Natural killer cell treated with Interleukin-12 subunit alpha and Interleukin-12 subunit beta and Interleukin-15 and Interleukin-18, amount 100 ng/mL, for 72 hours (primary cell): ENCODE data around the gene TMEM204. TPM values are rescaled to one million over a fixed set of nuclear protein-coding genes. Genes with fewer than 3 reads are reported as not detected.

ENCODE experiments used
- ATAC-seq, 2 donors: fragments of 150-1000 bp; cut with Tn5 transposase in 1 of 2; sonication (Bioruptor Pico), chemical (Tn5 transposase) in 1 of 2; 2 replicates each; pipeline ENCODE4 v1.10.0; 2021
- DNase-seq: peaks from one replicate; pipeline ENCODE4 v3.0.0; 2022; ENCODE audit warnings: low spot score
- H3K27ac Mint-ChIP-seq, 2 donors: 1 replicate in 1 of 2; 2 replicates in 1 of 2; pipeline ENCODE4 v1.8.0; 2022; ENCODE audit warnings: mixed read lengths in 2 of 2, mild to moderate bottlenecking in 1 of 2, moderate library complexity in 1 of 2
- H3K27me3 Mint-ChIP-seq, 2 donors: 1 replicate in 1 of 2; 2 replicates in 1 of 2; pipeline ENCODE4 v1.8.0; 2022; ENCODE audit warnings: mixed read lengths in 2 of 2
- H3K36me3 Mint-ChIP-seq: one replicate; pipeline ENCODE4 v1.8.0; 2022; ENCODE audit warnings: mixed read lengths
- H3K4me1 Mint-ChIP-seq, 2 donors: 1 replicate in 1 of 2; 2 replicates in 1 of 2; pipeline ENCODE4 v1.8.0; 2022; ENCODE audit warnings: low read depth in 2 of 2, mixed read lengths in 2 of 2, mild to moderate bottlenecking in 1 of 2
- H3K4me3 Mint-ChIP-seq: one replicate; pipeline ENCODE4 v1.8.0; 2022; ENCODE audit warnings: mixed read lengths
- H3K9me3 Mint-ChIP-seq: 2 replicates; pipeline ENCODE4 v1.8.0; 2022; ENCODE audit warnings: mixed read lengths
- total RNA-seq, 2 donors: library from RNA; stranded (reverse); gene quantifications; one replicate each; pipeline ENCODE4 v1.2.3, GENCODE V29; 2022

TMEM204 gene
- total RNA-seq, 2 donors from 2014 or later = 2.8 to 10.7 TPM

DNA sequence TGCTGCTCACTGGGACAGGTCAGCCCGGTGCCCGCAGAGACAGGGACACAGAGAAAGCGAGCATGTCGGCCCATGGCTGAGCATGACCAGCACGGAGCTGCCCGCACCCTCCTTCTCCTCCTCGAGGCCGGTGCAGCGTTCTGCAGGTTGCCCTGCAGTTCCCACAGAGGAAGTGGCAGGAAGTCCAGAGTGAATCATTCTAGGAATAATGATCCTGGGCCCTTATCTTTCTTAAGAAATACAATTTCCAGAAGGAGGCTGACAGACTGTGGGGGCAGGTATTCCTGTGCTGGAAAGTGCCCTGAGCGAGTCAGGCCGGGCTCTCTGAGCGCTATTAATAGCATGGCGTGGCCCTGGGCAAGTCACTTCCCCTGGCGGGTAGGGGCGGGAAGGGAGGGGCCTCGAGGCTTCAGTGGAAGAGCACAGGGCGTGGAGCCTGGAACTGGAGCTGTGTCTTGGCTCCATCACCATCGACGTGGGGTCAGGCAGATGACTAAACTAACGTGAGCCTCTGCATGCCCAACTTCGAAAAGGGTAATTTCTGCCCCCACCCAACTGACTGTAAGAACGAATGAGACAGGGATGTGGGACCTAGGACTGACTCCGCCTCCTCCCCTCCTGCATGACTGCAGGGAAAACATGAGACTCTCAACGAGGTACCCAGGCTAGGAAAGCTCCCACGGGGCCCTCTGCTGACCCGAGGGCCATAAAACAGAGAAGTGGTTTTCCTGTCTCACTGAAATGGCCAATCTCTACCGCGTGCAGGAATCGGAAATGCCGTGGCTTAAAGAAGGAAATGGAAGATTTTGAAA, 9.8 kb downstream of the TMEM204 start:
- ATAC-seq = peak; percentile 70
- peak overlapping the region; percentile 85 for H3K4me3 Mint-ChIP-seq
- peaks cover 9 to 13% of the 10 kb centered on the region in 2 donors for H3K4me1 Mint-ChIP-seq
- no peaks in the 10 kb centered on the region for H3K9me3 Mint-ChIP-seq
- no peaks in the 10 kb centered on the region for H3K27me3 Mint-ChIP-seq
- DNase-seq = no peak
- H3K27ac Mint-ChIP-seq = peak overlapping the region; percentile 85 to 95
- no peaks in the 10 kb centered on the region for H3K36me3 Mint-ChIP-seq

DNA sequence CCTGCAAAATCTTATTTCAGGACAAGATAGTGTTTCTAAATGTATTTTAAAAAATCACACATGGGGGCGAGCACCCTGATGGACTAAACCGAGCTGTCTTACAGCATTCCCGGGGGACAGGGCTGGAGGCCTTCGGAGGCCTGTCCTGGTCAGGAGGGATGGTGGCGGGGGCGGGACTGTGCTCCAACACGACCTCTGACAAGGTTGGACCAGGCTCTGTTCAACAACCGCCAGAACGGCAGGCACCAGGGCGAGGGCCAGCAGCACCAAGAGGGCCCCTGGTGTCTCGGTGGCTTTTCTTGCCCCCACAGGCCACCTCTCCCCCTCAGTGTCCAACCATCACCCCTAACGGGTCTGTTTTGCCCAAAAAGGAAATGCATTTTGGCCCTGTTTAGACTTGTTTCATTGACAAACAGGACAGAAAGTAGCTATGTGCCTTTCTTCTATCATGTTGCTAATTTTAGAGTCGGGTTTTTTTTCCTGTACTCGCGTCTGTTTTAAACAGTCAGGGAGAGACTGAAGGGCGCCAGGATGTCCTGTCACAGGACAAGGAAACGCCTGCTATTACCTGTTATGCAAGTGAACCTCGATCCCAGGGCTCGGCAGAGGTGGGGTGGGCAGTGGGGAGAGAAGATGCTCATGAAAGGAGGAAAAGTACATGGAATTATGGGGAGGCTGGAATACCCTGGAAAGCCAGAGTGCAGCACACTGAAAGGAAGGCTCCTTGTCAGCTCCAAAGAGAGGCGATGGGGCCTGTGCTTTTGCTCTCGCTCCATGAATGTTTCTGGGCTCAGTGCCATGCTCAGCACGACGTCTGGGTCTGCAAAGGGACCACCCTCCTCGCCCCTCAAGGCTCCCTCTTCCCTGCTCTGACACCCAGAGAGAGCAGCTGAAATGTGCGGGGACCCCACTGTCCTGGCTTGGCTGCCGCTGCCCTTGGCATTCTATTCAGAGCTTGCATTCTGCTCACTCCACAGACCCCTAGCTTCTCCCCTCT, 11.9 kb downstream of the TMEM204 start:
- DNase-seq (no peak), ATAC-seq (no peak)
- peak overlapping the region; percentile 31 to 45 for H3K27ac Mint-ChIP-seq
- peaks cover 6 to 18% of the 10 kb centered on the region in 2 donors for H3K4me1 Mint-ChIP-seq
- no peaks in the 10 kb centered on the region for H3K27me3 Mint-ChIP-seq
- H3K4me3 Mint-ChIP-seq = no peak overlapping the region
- H3K36me3 Mint-ChIP-seq = no peaks in the 10 kb centered on the region
- no peaks in the 10 kb centered on the region for H3K9me3 Mint-ChIP-seq

DNA sequence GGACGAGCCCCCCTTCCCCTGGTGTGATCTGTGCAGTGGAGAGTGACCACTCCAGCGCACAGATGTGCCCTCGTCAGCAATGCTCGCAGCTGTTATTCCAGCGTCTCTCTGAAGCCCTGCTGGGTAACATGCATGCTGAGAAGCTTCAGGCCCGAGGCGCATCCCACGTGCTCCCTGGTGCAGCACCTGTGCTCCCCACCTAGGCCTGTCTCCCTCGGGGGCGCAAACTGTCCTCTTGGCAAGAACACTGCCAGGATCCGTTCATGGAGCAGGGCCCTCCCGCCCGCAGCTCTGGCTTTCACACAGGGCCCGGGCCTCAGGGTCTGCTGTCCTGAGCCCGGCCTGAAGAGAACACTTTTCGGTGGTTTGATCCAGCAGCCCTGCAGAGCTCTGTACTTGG, 13.0 kb downstream of the TMEM204 start:
- no peak for ATAC-seq
- no peaks in the 10 kb centered on the region for H3K27me3 Mint-ChIP-seq
- H3K4me3 Mint-ChIP-seq = no peak overlapping the region
- H3K27ac Mint-ChIP-seq = no peak overlapping the region
- DNase-seq = no peak
- H3K4me1 Mint-ChIP-seq = peaks cover 6 to 18% of the 10 kb centered on the region in 2 donors
- no peaks in the 10 kb centered on the region for H3K36me3 Mint-ChIP-seq
- H3K9me3 Mint-ChIP-seq = no peaks in the 10 kb centered on the region

- DNase-seq = no peak
- Mint-ChIP-seq H3K36me3 (no peaks in the 10 kb centered on the region), H3K4me3 (no peak overlapping the region), H3K27ac (no peak overlapping the region), H3K9me3 (no peaks in the 10 kb centered on the region), H3K4me1 (peaks cover 12 to 18% of the 10 kb centered on the region in 2 donors), H3K27me3 (no peaks in the 10 kb centered on the region)
- ATAC-seq = no peak
Measured at GRCh38 chr16:1548233-1548632, 14.8 kb downstream of the TMEM204 start.

- H3K9me3 Mint-ChIP-seq = no peaks in the 10 kb centered on the region
- H3K27ac Mint-ChIP-seq = no peak overlapping the region
- DNase-seq (no peak), ATAC-seq (no peak)
- H3K27me3 Mint-ChIP-seq = no peaks in the 10 kb centered on the region
- H3K4me3 Mint-ChIP-seq = no peak overlapping the region
- H3K4me1 Mint-ChIP-seq = peaks cover 8 to 14% of the 10 kb centered on the region in 2 donors
- H3K36me3 Mint-ChIP-seq = no peaks in the 10 kb centered on the region
Measured at GRCh38 chr16:1548727-1549126, 15.3 kb downstream of the TMEM204 start.

DNA sequence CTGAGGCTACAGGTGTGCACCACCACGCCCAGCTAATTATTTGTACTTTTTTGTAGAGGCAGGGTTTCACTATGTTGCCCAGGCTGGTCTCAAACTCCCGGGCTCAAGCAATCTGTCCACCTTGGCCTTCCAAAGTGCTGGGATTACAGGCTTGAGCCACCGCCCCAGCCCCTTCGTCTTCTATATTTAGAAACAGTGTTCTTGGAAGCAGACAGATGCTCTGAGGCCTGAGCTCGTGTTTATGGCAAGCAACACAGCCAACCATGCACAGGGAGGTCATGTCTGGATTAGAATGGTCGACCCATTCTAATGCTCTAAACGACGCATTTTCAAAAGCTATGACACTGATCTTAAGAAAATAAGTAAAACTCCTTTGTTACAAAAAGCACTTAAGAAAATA, 16.6 kb downstream of the TMEM204 start:
- no peaks in the 10 kb centered on the region for H3K27me3 Mint-ChIP-seq
- DNase-seq (no peak), ATAC-seq (no peak)
- H3K4me1 Mint-ChIP-seq = peaks cover 7 to 13% of the 10 kb centered on the region in 2 donors
- H3K27ac Mint-ChIP-seq = peak overlapping the region; percentile 12 to 45
- no peaks in the 10 kb centered on the region for H3K36me3 Mint-ChIP-seq
- no peaks in the 10 kb centered on the region for H3K9me3 Mint-ChIP-seq
- H3K4me3 Mint-ChIP-seq = no peak overlapping the region

- Mint-ChIP-seq H3K4me3 (no peak overlapping the region), H3K36me3 (no peaks in the 10 kb centered on the region), H3K27ac (peak overlapping the region in 1 of 2 donors; percentile 45)
Measured at GRCh38 chr16:1550696-1551095, 17.2 kb downstream of the TMEM204 start.

GRCh38 chr16:1551166-1551565, 17.7 kb downstream of the TMEM204 start:
- no peak for DNase-seq
- H3K27ac Mint-ChIP-seq = no peak overlapping the region
- H3K9me3 Mint-ChIP-seq = no peaks in the 10 kb centered on the region
- ATAC-seq = no peak
- peaks cover 7 to 13% of the 10 kb centered on the region in 2 donors for H3K4me1 Mint-ChIP-seq
- no peaks in the 10 kb centered on the region for H3K36me3 Mint-ChIP-seq
- no peak overlapping the region for H3K4me3 Mint-ChIP-seq
- H3K27me3 Mint-ChIP-seq = no peaks in the 10 kb centered on the region

More at GRCh38 chr16:1550696-1551095, 17.2 kb downstream of the TMEM204 start:
- no peak for DNase-seq
- Mint-ChIP-seq H3K9me3 (no peaks in the 10 kb centered on the region), H3K27me3 (no peaks in the 10 kb centered on the region), H3K4me1 (peaks cover 7 to 13% of the 10 kb centered on the region in 2 donors)
- no peak for ATAC-seq

GRCh38 chr16:1552129-1552528, 18.7 kb downstream of the TMEM204 start:
- peaks cover 7 to 13% of the 10 kb centered on the region in 2 donors for H3K4me1 Mint-ChIP-seq
- ATAC-seq (no peak), DNase-seq (no peak)
- no peaks in the 10 kb centered on the region for H3K36me3 Mint-ChIP-seq
- no peak overlapping the region for H3K4me3 Mint-ChIP-seq
- H3K27me3 Mint-ChIP-seq = no peaks in the 10 kb centered on the region
- no peak overlapping the region for H3K27ac Mint-ChIP-seq
- no peaks in the 10 kb centered on the region for H3K9me3 Mint-ChIP-seq

- ATAC-seq (no peak), DNase-seq (no peak)
- Mint-ChIP-seq H3K27ac (peak overlapping the region in 1 of 2 donors; percentile 68), H3K9me3 (no peaks in the 10 kb centered on the region), H3K4me1 (peaks cover 7 to 8% of the 10 kb centered on the region in 2 donors), H3K4me3 (no peak overlapping the region), H3K36me3 (no peaks in the 10 kb centered on the region), H3K27me3 (no peaks in the 10 kb centered on the region)
Measured at GRCh38 chr16:1553946-1554825, 20.7 kb downstream of the TMEM204 start.

- Mint-ChIP-seq H3K4me3 (no peak overlapping the region), H3K9me3 (no peaks in the 10 kb centered on the region), H3K36me3 (no peaks in the 10 kb centered on the region), H3K27me3 (no peaks in the 10 kb centered on the region), H3K27ac (no peak overlapping the region), H3K4me1 (peaks cover 7 to 10% of the 10 kb centered on the region in 2 donors)
- ATAC-seq (no peak), DNase-seq (no peak)
Measured at GRCh38 chr16:1554826-1555445, 21.5 kb downstream of the TMEM204 start.

GRCh38 chr16:1556254-1556653, 22.8 kb downstream of the TMEM204 start:
- no peaks in the 10 kb centered on the region for H3K36me3 Mint-ChIP-seq
- H3K4me1 Mint-ChIP-seq = peaks cover 7% of the 10 kb centered on the region in 2 donors
- DNase-seq (no peak), ATAC-seq (no peak)
- no peak overlapping the region for H3K4me3 Mint-ChIP-seq
- H3K27me3 Mint-ChIP-seq = no peaks in the 10 kb centered on the region
- H3K27ac Mint-ChIP-seq = no peak overlapping the region
- no peaks in the 10 kb centered on the region for H3K9me3 Mint-ChIP-seq

DNA sequence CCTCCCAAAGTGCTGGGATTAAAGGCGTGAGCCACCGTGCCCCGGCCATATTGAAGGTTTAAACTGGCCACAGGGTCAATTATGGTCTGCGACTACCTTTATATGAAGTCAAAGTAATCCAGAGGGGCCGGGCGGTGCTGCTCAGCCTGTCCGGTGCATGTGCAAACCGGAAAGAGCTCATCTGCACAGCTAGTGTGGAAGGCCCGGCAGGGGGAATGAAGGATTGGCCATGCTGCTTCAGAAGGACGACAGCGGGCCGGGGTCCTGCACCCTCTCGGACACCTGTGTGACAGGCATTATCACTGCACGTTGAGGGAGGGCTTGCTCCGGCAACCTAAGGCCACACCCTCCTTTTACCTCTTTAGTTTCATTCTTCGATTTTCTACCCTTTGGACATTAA, 23.6 kb downstream of the TMEM204 start:
- ATAC-seq = no peak
- no peak overlapping the region for H3K4me3 Mint-ChIP-seq
- no peaks in the 10 kb centered on the region for H3K27me3 Mint-ChIP-seq
- peaks cover 7 to 9% of the 10 kb centered on the region in 2 donors for H3K4me1 Mint-ChIP-seq
- no peak overlapping the region for H3K27ac Mint-ChIP-seq
- no peak for DNase-seq
- H3K9me3 Mint-ChIP-seq = no peaks in the 10 kb centered on the region
- H3K36me3 Mint-ChIP-seq = no peaks in the 10 kb centered on the region
